Activated B cell treated with CpG ODN at 0.5 μM for 24 hours (primary cell): ENCODE data around the gene PPIL3. TPM values are rescaled to one million over a fixed set of nuclear protein-coding genes. Genes with fewer than 3 reads are reported as not detected.

ENCODE experiments used
- ATAC-seq: fragments of 200-7000 bp; cut with Tn5 transposase; one replicate; pipeline ENCODE4 v1.10.0; 2021; ENCODE audit warnings: low read depth, mild to moderate bottlenecking, moderate library complexity
- CTCF ChIA-PET: fragments of 350-600 bp; sonication (Branson Sonifier 250); formaldehyde crosslinking; loops from one replicate; lab custom pipeline; 2021; ENCODE audit warnings: antibody characterized with exemption; lab: Charles Lee
- POLR2A ChIA-PET: fragments of 350-600 bp; sonication (Branson Sonifier 250); formaldehyde crosslinking; loops from one replicate; lab custom pipeline; 2021; ENCODE audit warnings: antibody characterized with exemption; lab: Charles Lee
- DNase-seq: peaks from one replicate; pipeline ENCODE4 v3.0.0; 2022
- H3K27ac Mint-ChIP-seq: one replicate; pipeline ENCODE4 v1.8.0; 2020; ENCODE audit warnings: mixed read lengths
- H3K27me3 Mint-ChIP-seq: one replicate; pipeline ENCODE4 v1.8.0; 2021; ENCODE audit warnings: mixed read lengths
- H3K36me3 Mint-ChIP-seq: one replicate; pipeline ENCODE4 v1.8.0; 2021; ENCODE audit warnings: low read depth, mixed read lengths
- H3K4me1 Mint-ChIP-seq: one replicate; pipeline ENCODE4 v1.8.0; 2021; ENCODE audit warnings: mixed read lengths
- H3K4me3 Mint-ChIP-seq: one replicate; pipeline ENCODE4 v1.8.0; 2020; ENCODE audit warnings: mild to moderate bottlenecking, mixed read lengths
- H3K9me3 Mint-ChIP-seq: one replicate; pipeline ENCODE4 v1.8.0; 2020; ENCODE audit warnings: mixed read lengths
- CTCF ChIP-seq: fragments of 200-600 bp; IDR thresholded peaks from one replicate; pipeline ENCODE4 v1.8.0; 2022; ENCODE audit warnings: antibody characterized with exemption, mild to moderate bottlenecking
- intact Hi-C: fragments of 100-400 bp; cut with micrococcal nuclease; formaldehyde crosslinking; loops from one replicate; pipeline ENCODE4 v1.15.1; 2024
- total RNA-seq: library from RNA; stranded (reverse); gene quantifications from 2 replicates; pipeline ENCODE4 v1.2.3, GENCODE V29; 2022

PPIL3 gene
- total RNA-seq, 1 donor from 2014 or later, result 52.5 TPM

- Mint-ChIP-seq H3K4me3 (no peak overlapping the region), H3K4me1 (no peaks in the 10 kb centered on the region), H3K9me3 (no peaks in the 10 kb centered on the region), H3K36me3 (peaks cover 56% of the 10 kb centered on the region), H3K27me3 (no peaks in the 10 kb centered on the region), H3K27ac (no peak overlapping the region)
- CTCF ChIA-PET, result no interaction called here
- POLR2A ChIA-PET, result interaction anchor here (1.0 to 1.1 kb wide), 2 partner anchors 40 to 328 kb away, joined by 3 to 4 read pairs; partner anchors contain the start of gene BZW1
- no peak for TF ChIP-seq CTCF
- intact Hi-C loops, result no loop called here
- ATAC-seq (no peak), DNase-seq (no peak)
Measured at GRCh38 chr2:200851398-200852248, 37.3 kb downstream of the PPIL3 start.

DNA sequence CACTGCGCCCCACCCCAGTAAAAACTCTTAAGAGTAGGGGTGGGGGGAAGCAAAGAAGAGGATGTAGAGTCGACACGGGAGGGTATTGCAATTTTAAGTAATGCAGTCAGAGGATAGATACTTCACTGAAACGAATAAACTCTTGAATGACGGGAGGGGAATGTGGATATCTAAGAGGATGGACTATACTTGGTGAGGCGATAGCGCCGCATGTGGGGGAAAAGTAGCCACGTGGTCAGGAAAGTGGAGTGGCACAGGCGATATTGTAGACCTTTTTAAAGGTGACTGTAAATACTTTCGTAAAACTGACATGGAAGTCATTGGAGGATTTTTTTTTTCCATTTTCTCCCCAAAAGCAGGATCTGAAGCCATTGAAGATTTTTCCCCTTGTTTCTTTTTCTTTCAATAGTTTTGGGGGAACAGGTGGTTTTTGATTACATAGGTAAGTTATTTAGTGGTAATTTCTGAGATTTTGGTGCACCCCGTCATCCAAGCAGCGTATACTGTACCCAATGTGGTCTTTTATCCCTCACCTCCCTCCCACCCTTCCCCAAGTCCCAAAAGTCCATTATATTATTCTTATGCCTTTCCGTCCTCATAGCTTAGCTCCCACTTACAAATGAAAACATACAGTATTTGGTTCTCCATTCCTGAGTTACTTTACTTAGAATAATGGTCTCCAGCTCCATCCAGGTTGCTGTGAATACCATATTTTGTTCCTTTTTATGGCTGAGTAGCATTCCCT, 38.2 kb downstream of the PPIL3 start:
- H3K4me1 Mint-ChIP-seq, result no peaks in the 10 kb centered on the region
- POLR2A ChIA-PET, result interaction anchor here (0.6 to 3.8 kb wide), 7 partner anchors 8 to 1434 kb away, joined by 3 to 24 read pairs (median 4); partner anchors contain the start of genes BZW1 and CLK1
- H3K36me3 Mint-ChIP-seq, result peaks cover 49% of the 10 kb centered on the region
- intact Hi-C loops, result no loop called here
- no peak for TF ChIP-seq CTCF
- ATAC-seq (no peak), DNase-seq (no peak)
- H3K27me3 Mint-ChIP-seq, result no peaks in the 10 kb centered on the region
- no peak overlapping the region for H3K4me3 Mint-ChIP-seq
- no peaks in the 10 kb centered on the region for H3K9me3 Mint-ChIP-seq
- CTCF ChIA-PET, result no interaction called here
- peak overlapping the region; percentile 21 for H3K27ac Mint-ChIP-seq

GRCh38 chr2:200847939-200848338, 40.9 kb downstream of the PPIL3 start:
- Mint-ChIP-seq H3K36me3 (peaks cover 28% of the 10 kb centered on the region), H3K27me3 (no peaks in the 10 kb centered on the region), H3K4me1 (no peaks in the 10 kb centered on the region), H3K27ac (no peak overlapping the region), H3K9me3 (no peaks in the 10 kb centered on the region), H3K4me3 (no peak overlapping the region)
- no peak for ATAC-seq
- no peak for TF ChIP-seq CTCF
- no peak for DNase-seq
- intact Hi-C loops, result no loop called here
- CTCF ChIA-PET, result interaction anchor here (0.8 kb wide), 1 partner anchor 221 kb away, joined by 3 read pairs; no protein-coding TSS in a partner anchor
- POLR2A ChIA-PET, result interaction anchor here (0.7 to 3.8 kb wide), 2 partner anchors 16 to 26 kb away, joined by 4 to 24 read pairs; partner anchors contain the start of gene CLK1

DNA sequence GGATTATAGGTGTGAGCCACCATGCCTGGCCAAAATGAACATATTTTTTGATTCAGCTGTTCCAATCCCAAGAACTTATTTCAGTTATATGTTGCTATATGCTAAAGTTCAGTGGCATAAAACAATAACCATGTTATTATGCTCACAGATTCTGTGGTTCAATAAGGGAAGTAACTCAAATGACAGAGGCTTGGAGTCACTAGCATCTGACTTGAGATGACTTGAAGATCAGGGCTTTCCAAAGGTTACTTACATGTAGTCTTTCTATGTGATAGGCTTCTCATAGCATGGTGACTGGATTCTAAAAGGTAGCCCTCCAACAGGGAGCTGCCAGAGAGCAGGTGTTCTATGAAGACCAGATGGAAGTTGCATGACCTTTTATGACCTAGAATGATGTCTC, 41.6 kb downstream of the PPIL3 start:
- DNase-seq, result no peak
- TF ChIP-seq CTCF, result no peak
- H3K9me3 Mint-ChIP-seq, result no peaks in the 10 kb centered on the region
- H3K4me1 Mint-ChIP-seq, result no peaks in the 10 kb centered on the region
- peaks cover 21% of the 10 kb centered on the region for H3K36me3 Mint-ChIP-seq
- ChIA-PET CTCF (no interaction called here), POLR2A (interaction anchor here (3.8 kb wide), 1 partner anchor 17 kb away, joined by 24 read pairs; the partner anchor contains the start of gene CLK1)
- H3K4me3 Mint-ChIP-seq, result no peak overlapping the region
- no peak for ATAC-seq
- intact Hi-C loops, result no loop called here
- no peaks in the 10 kb centered on the region for H3K27me3 Mint-ChIP-seq
- H3K27ac Mint-ChIP-seq, result no peak overlapping the region
